A549 (cell line): ENCODE measurements around the gene PDGFA. TPM values are rescaled to one million over a fixed set of nuclear protein-coding genes. Genes with fewer than 3 reads are reported as not detected.

Source experiments
- ATAC-seq, 2 experiments: fragments of 200-7000 bp in 1 of 2; fragments of >200 bp in 1 of 2; cut with Nextera tagmentation in 1 of 2; cut with Tn5 transposase in 1 of 2; 3 replicates each; pipeline versions ENCODE4 v1.8.0 to v1.9.1; 2018 to 2020; ENCODE audit warnings: mild to moderate bottlenecking in 1 of 2, moderate library complexity in 1 of 2
- CTCF ChIA-PET: fragments of 300-600 bp; sonication (Branson Sonifier 250); formaldehyde crosslinking; extraction: SDS; loops from one replicate; lab custom pipeline; 2021; ENCODE audit warnings: antibody characterized with exemption, inconsistent platforms; lab: Yijun Ruan, JAX
- POLR2A ChIA-PET: fragments of 350-600 bp; formaldehyde crosslinking; extraction: SDS; loops from one replicate; lab custom pipeline; 2021; ENCODE audit warnings: antibody characterized with exemption, inconsistent platforms; lab: Yijun Ruan, JAX
- DNase-seq, 2 experiments: peaks; one replicate each; pipeline versions ENCODE4 v3.0.0 to v3.0.0-alpha.2; 2011 to 2016; ENCODE audit warnings: low read depth in 1 of 2, low spot score in 1 of 2
- FAIRE-seq: peaks from 2 replicates; lab custom pipeline; 2011; peaks lifted over from hg19 to GRCh38; lab: Jason Lieb, UNC
- H3K27ac ChIP-seq, 2 experiments: fragments of >200 bp; sonication (Bioruptor Twin); formaldehyde crosslinking; 3 replicates each; pipeline ENCODE4 v1.5.1; 2016 to 2017
- H3K4me1 ChIP-seq: fragments of >200 bp; sonication (Bioruptor Twin); formaldehyde crosslinking; 3 replicates; pipeline ENCODE4 v1.6.1; 2016
- H3K4me2 ChIP-seq: fragments of >200 bp; sonication (Bioruptor Twin); formaldehyde crosslinking; 3 replicates; pipeline ENCODE4 v1.6.1; 2016
- H3K4me3 ChIP-seq: fragments of >200 bp; sonication (Bioruptor Twin); formaldehyde crosslinking; 3 replicates; pipeline ENCODE4 v1.5.1; 2016
- H3K9me3 ChIP-seq: fragments of >200 bp; sonication (Bioruptor Twin); formaldehyde crosslinking; 3 replicates; pipeline ENCODE4 v1.6.1; 2016
- BCL3 ChIP-seq: fragments of >200 bp; sonication (Bioruptor Twin); formaldehyde crosslinking; IDR thresholded peaks from 3 replicates; pipeline ENCODE4 v1.6.1; 2016
- E2F6 ChIP-seq: IDR thresholded peaks from 2 replicates; pipeline ENCODE4 v1.6.1; 2012; ENCODE audit warnings: low read depth, borderline replicate concordance
- ESRRA ChIP-seq: fragments of 150-350 bp; IDR thresholded peaks from 2 replicates; pipeline ENCODE4 v1.6.1; 2014; ENCODE audit warnings: mild to moderate bottlenecking, low read length, borderline replicate concordance
- FOSL2 ChIP-seq, 2 experiments: fragments of 450-650 bp in 1 of 2; fragments of >200 bp in 1 of 2; sonication (Bioruptor Twin) in 1 of 2; formaldehyde crosslinking; IDR thresholded peaks; 2 replicates each; pipeline versions ENCODE4 v1.5.0 to v1.6.1; 2016 to 2020; ENCODE audit warnings: mild to moderate bottlenecking in 1 of 2, moderate library complexity in 1 of 2
- HDAC2 ChIP-seq: fragments of 200-600 bp; sonication (generic); IDR thresholded peaks from 2 replicates; pipeline ENCODE4 v1.6.1; 2016
- KDM5A ChIP-seq: fragments of 200-600 bp; sonication (generic); IDR thresholded peaks from 2 replicates; pipeline ENCODE4 v1.6.1; 2016; ENCODE audit warnings: antibody characterized with exemption, mild to moderate bottlenecking
- MAFK ChIP-seq: fragments of 450-650 bp; IDR thresholded peaks from 2 replicates; pipeline ENCODE4 v1.6.1; 2014; ENCODE audit not compliant: partially characterized antibody
- MAX ChIP-seq: IDR thresholded peaks from 2 replicates; pipeline ENCODE4 v1.6.1; 2012
- MYC ChIP-seq: IDR thresholded peaks from 2 replicates; pipeline ENCODE4 v1.6.1; 2012; ENCODE audit warnings: mild to moderate bottlenecking, inconsistent platforms, low read length, improper control_type of control experiment, borderline replicate concordance
- NFE2L2 ChIP-seq: fragments of 150-350 bp; conservative IDR thresholded peaks from 2 replicates; pipeline ENCODE4 v1.6.1; 2014; ENCODE audit warnings: low read length
- NR3C1 ChIP-seq: fragments of >200 bp; sonication (Bioruptor Twin); formaldehyde crosslinking; IDR thresholded peaks from 3 replicates; pipeline ENCODE4 v1.6.1; 2017
- PHF8 ChIP-seq: fragments of 200-600 bp; sonication (generic); IDR thresholded peaks from 2 replicates; pipeline ENCODE4 v1.6.1; 2016; ENCODE audit warnings: low read depth, mild to moderate bottlenecking, antibody characterized with exemption, moderate library complexity, borderline replicate concordance
- POLR2A ChIP-seq: IDR thresholded peaks from 2 replicates; pipeline ENCODE4 v1.6.1; 2012; ENCODE audit warnings: mild to moderate bottlenecking, low read length
- RCOR1 ChIP-seq: fragments of 150-350 bp; IDR thresholded peaks from 2 replicates; pipeline ENCODE4 v1.6.1; 2014; ENCODE audit warnings: antibody characterized with exemption, low read length, low read depth
- REST ChIP-seq: fragments of 200-600 bp; sonication (generic); IDR thresholded peaks from 2 replicates; pipeline ENCODE4 v1.6.1; 2016; ENCODE audit warnings: antibody characterized with exemption, mild to moderate bottlenecking, moderate library complexity
- RNF2 ChIP-seq: fragments of 200-600 bp; sonication (generic); IDR thresholded peaks from 2 replicates; pipeline ENCODE4 v1.6.1; 2016; ENCODE audit warnings: low read depth, mild to moderate bottlenecking, antibody characterized with exemption, moderate library complexity, borderline replicate concordance
- SREBF2 ChIP-seq: fragments of 450-650 bp; IDR thresholded peaks from 2 replicates; pipeline ENCODE4 v1.6.1; 2014; ENCODE audit warnings: mild to moderate bottlenecking, moderate library complexity
- TFCP2L1 ChIP-seq: fragments of 250-450 bp; sonication (Bioruptor Pico); IDR thresholded peaks from 2 replicates; pipeline ENCODE4 v1.5.0; 2021; ENCODE audit warnings: mild to moderate bottlenecking
- ZFP36 ChIP-seq: fragments of 450-650 bp; IDR thresholded peaks from 2 replicates; pipeline ENCODE4 v1.6.1; 2014; ENCODE audit warnings: borderline replicate concordance; ENCODE audit not compliant: partially characterized antibody
- ZNF302 ChIP-seq: fragments of 250-450 bp; sonication (Bioruptor Pico); IDR thresholded peaks from 2 replicates; pipeline ENCODE4 v1.9.0; 2021; ENCODE audit warnings: inconsistent platforms, mild to moderate bottlenecking, moderate library complexity
- WGBS: methylation state at CpG from one replicate; pipeline ENCODE4 v1.1.6; 2017; ENCODE audit errors: missing lambda C conversion rate; 5-methylcytosine and 5-hydroxymethylcytosine counted together
- polyA plus RNA-seq, 4 experiments: library from polyadenylated mRNA; depleted of rRNA in 3 of 4; stranded (reverse); fragments of >200 nt; fragmentation: RNase III in 1 of 4; extraction: RNeasy Plus Mini Kit Qiagen cat#74134 plus additional on column Dnase treatment in 1 of 4; gene quantifications; 2 replicates in 3 of 4; 3 replicates in 1 of 4; pipeline ENCODE4 v1.2.3, GENCODE V29; 2011 to 2017
- TF ChIP-seq, protein P1 (sequence below): fragments of 450-650 bp; IDR thresholded peaks from 2 replicates; pipeline ENCODE4 v1.6.1; 2014; ENCODE audit warnings: antibody characterized with exemption
- TF ChIP-seq, protein P2 (sequence below): fragments of >200 bp; sonication (Bioruptor Twin); formaldehyde crosslinking; IDR thresholded peaks from 3 replicates; pipeline ENCODE4 v1.5.1; 2016
- TF ChIP-seq, protein P3 (sequence below): fragments of >200 bp; sonication (Bioruptor Twin); formaldehyde crosslinking; IDR thresholded peaks from 2 replicates; pipeline ENCODE4 v1.6.1; 2016

The PDGFA gene
- polyA plus RNA-seq, 2 of the 4 experiments (the other 2 are of a cell fraction) = 12.8 to 14.9 TPM

- Histone ChIP-seq H3K4me1 (peaks cover 9% of the 10 kb centered on the region), H3K4me3 (no peak overlapping the region), H3K4me2 (no peak overlapping the region), H3K27ac (no peak overlapping the region), H3K9me3 (peaks cover 6% of the 10 kb centered on the region; the same call in 2 of the 3 replicates)
- CTCF ChIA-PET = no interaction called here
- ATAC-seq (no peak), FAIRE-seq (no peak), DNase-seq (no peak)
- TF ChIP-seq RNF2 (no peak), NR3C1 (no peak), MAX (no peak), SREBF2 (no peak)
- POLR2A ChIA-PET = no interaction called here
- 93% methylated on average over 2 of the region's 2 CpGs for whole genome bisulfite sequencing
Observed at GRCh38 chr7:528451-528850, 8.8 kb upstream of the PDGFA start.

- Histone ChIP-seq H3K27ac (no peak overlapping the region), H3K4me3 (no peak overlapping the region), H3K9me3 (peaks cover 6% of the 10 kb centered on the region; the same call in 2 of the 3 replicates), H3K4me1 (peaks cover 9% of the 10 kb centered on the region), H3K4me2 (no peak overlapping the region)
- ChIA-PET CTCF (no interaction called here), POLR2A (no interaction called here)
- peak in 1 of 2 experiments; percentile 19 for DNase-seq
- WGBS = 57% methylated on average over 4 of the region's 4 CpGs
- ATAC-seq = no peak
- FAIRE-seq = no peak
- TF ChIP-seq ZFP36 (no peak), NR3C1 (no peak), KDM5A (no peak), FOSL2 (IDR thresholded peaks at IDR 0.05) (no peak), FOSL2 (CRISPR knock-in tag; IDR thresholded peaks at IDR 0.05) (no peak), HDAC2 (no peak), PHF8 (no peak), REST (no peak)
- TF ChIP-seq, all 56 proteins: peak for 0
Observed at GRCh38 chr7:527723-528122, 8.1 kb upstream of the PDGFA start.

GRCh38 chr7:526460-527034 is 6.9 kb upstream of the PDGFA start:
- no peak for ATAC-seq
- CTCF ChIA-PET = interaction anchor here (2.4 kb wide), 1 partner anchor 8 kb away, joined by 9 read pairs; no protein-coding TSS in a partner anchor
- peaks cover 16% of the 10 kb centered on the region for H3K4me1 ChIP-seq
- DNase-seq = peak in 1 of 2 experiments; percentile 50
- POLR2A ChIA-PET = no interaction called here
- no peak for TF ChIP-seq SREBF2
- TF ChIP-seq MAFK = no peak
- no peak for TF ChIP-seq NR3C1
- TF ChIP-seq ESRRA = no peak
- no peak for TF ChIP-seq BCL3
- TF ChIP-seq KDM5A = no peak
- no peak for TF ChIP-seq NFE2L2
- no peak for TF ChIP-seq TFCP2L1 (CRISPR knock-in tag)
- no peak for TF ChIP-seq ZFP36
- TF ChIP-seq, protein P1, sequence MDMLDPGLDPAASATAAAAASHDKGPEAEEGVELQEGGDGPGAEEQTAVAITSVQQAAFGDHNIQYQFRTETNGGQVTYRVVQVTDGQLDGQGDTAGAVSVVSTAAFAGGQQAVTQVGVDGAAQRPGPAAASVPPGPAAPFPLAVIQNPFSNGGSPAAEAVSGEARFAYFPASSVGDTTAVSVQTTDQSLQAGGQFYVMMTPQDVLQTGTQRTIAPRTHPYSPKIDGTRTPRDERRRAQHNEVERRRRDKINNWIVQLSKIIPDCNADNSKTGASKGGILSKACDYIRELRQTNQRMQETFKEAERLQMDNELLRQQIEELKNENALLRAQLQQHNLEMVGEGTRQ = no peak
- TF ChIP-seq, protein P2, sequence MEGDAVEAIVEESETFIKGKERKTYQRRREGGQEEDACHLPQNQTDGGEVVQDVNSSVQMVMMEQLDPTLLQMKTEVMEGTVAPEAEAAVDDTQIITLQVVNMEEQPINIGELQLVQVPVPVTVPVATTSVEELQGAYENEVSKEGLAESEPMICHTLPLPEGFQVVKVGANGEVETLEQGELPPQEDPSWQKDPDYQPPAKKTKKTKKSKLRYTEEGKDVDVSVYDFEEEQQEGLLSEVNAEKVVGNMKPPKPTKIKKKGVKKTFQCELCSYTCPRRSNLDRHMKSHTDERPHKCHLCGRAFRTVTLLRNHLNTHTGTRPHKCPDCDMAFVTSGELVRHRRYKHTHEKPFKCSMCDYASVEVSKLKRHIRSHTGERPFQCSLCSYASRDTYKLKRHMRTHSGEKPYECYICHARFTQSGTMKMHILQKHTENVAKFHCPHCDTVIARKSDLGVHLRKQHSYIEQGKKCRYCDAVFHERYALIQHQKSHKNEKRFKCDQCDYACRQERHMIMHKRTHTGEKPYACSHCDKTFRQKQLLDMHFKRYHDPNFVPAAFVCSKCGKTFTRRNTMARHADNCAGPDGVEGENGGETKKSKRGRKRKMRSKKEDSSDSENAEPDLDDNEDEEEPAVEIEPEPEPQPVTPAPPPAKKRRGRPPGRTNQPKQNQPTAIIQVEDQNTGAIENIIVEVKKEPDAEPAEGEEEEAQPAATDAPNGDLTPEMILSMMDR = no peak
- TF ChIP-seq POLR2A = no peak
- no peak for TF ChIP-seq RCOR1
- no peak for TF ChIP-seq MYC
- no peak for TF ChIP-seq ZNF302 (CRISPR knock-in tag)
- TF ChIP-seq, protein P3, sequence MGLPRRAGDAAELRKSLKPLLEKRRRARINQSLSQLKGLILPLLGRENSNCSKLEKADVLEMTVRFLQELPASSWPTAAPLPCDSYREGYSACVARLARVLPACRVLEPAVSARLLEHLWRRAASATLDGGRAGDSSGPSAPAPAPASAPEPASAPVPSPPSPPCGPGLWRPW = no peak
- TF ChIP-seq E2F6 = no peak
- H3K4me3 ChIP-seq = no peak overlapping the region
- 74% methylated on average over 20 of the region's 22 CpGs for whole genome bisulfite sequencing
- FAIRE-seq = no peak
- peak overlapping the region in 1 of 2 experiments; percentile 34; a peak in 3 of 6 replicates for H3K27ac ChIP-seq
- H3K4me2 ChIP-seq = peak overlapping the region; percentile 34
- H3K9me3 ChIP-seq = peaks cover 6% of the 10 kb centered on the region; the same call in 2 of the 3 replicates
